Vagina (tissue), 2 donors: ENCODE data around the gene TCF4.

Experiments
- CTCF ChIP-seq, 3 experiments: fragments of 450-650 bp in 2 of 3; fragments of 200-600 bp in 1 of 3; sonication (generic) in 1 of 3; IDR thresholded peaks; one replicate each; pipeline ENCODE4 v1.5.1; 2017 to 2019; ENCODE audit warnings: antibody characterized with exemption in 3 of 3, mild to moderate bottlenecking in 2 of 3, moderate library complexity in 2 of 3
- POLR2A ChIP-seq, 2 donors: fragments of 450-650 bp; IDR thresholded peaks; one replicate each; pipeline ENCODE4 v1.6.1; 2017; ENCODE audit warnings: antibody characterized with exemption in 2 of 2, mild to moderate bottlenecking in 2 of 2, moderate library complexity in 2 of 2

- TF ChIP-seq CTCF (IDR thresholded peaks at IDR 0.05) (no peak), POLR2A (IDR thresholded peaks at IDR 0.05) (no peak)
Measured at GRCh38 chr18:55199291-55199963, 388.6 kb downstream of the TCF4 start.
